A549 (cell line): ENCODE measurements around the gene TMEM41A.

Experiments used
- CTCF ChIP-seq: fragments of >200 bp; sonication (Bioruptor Twin); formaldehyde crosslinking; IDR thresholded peaks from 3 replicates; pipeline ENCODE4 v1.5.1; 2016
- MAX ChIP-seq: IDR thresholded peaks from 2 replicates; pipeline ENCODE4 v1.6.1; 2012
- RAD21 ChIP-seq, 2 experiments: fragments of >200 bp in 1 of 2; sonication (Bioruptor Twin) in 1 of 2; formaldehyde crosslinking in 1 of 2; IDR thresholded peaks in 1 of 2; conservative IDR thresholded peaks in 1 of 2; 2 replicates in 1 of 2; 3 replicates in 1 of 2; pipeline ENCODE4 v1.6.1; 2012 to 2018; ENCODE audit warnings: inconsistent platforms in 1 of 2
- SMC3 ChIP-seq: fragments of >200 bp; sonication (Bioruptor Twin); formaldehyde crosslinking; IDR thresholded peaks from 3 replicates; pipeline ENCODE4 v1.6.1; 2018; ENCODE audit warnings: inconsistent platforms

GRCh38 chr3:185488465-185488864, 10.4 kb downstream of the TMEM41A start:
- no peak for TF ChIP-seq CTCF
- no peak for TF ChIP-seq RAD21 (conservative IDR thresholded peaks at IDR 0.05 in 1 of 2, IDR thresholded peaks at IDR 0.05 in 1 of 2)
- TF ChIP-seq MAX = no peak
- TF ChIP-seq SMC3 = no peak
